ENCODE data around the gene IQCE.
"Not testable (repeated sequence)": the region's sequence is repeated elsewhere in the genome, so short reads cannot be mapped to it uniquely, and the experiment has no call there.

The IQCE gene

DNA sequence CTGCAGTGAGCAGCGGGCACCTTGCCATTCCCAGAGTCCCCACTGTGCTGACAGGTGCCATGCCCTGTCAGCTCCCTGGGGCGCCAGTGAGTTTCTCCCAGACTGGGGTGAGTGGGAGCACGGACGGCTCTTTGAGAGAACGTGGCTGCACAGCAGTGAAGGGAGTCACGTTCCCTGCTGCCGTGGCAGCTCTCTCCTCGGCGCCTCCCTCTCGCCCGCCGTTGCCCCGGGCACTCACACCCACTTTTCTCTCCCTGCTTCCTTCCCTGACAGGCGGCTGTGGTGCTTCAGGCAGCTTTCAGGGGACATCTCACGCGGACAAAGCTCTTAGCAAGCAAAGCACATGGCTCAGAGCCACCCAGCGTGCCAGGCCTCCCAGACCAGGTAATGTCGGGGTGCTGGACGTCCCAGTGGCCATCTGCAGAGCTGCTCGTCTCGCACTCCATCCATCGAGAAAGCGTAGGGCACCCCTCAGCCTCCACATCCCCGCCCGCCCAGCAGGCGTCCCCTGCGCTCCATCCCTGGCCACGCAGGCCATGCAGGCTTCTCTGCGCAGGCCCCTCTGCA lies 45.9 kb downstream of the IQCE start:
- DNase-seq = no peak

DNA sequence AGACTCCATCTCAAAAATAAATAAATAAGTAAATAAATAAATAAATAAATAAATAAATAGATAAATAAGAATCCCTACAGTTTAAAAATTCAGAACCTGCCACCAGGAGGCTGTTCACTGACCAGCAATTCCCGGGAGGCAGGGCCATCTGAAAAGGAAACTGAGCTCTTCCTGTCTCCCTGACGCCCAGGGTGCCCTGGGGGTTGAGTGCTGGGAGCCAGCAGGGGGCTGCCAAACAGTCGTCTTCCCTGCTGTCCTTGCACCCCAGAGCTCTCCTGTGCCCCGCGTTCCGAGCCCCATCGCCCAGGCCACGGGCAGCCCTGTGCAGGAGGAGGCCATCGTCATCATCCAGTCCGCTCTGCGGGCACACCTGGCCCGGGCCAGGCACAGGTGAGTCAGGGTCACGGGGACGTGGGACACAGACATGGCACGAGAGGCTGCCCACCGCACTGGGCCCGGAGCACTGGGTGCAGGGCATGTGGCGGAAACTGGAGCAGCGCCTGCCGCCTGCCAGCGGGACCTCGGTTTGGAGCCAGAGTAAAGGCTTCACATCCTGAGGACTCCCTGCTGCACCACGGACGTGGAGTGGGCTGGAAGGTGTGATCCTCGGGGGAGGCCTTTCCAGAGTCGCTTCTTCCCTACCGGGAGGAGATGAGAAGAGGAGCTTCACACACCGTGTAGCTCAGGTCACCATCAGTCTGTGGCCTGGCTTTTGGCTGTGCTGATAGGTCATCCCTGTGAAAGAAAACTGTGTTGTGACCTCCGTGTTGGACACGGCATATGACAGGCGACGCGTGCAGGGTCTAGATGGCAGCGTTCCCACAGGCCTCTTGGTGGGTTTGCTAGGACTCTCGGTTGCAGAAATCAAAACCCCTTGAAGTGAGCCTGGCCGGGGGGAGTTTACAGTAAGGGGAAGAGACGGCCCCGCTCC lies 47.1 kb downstream of the IQCE start:
- DNase-seq = no peak

GRCh38 chr7:2606539-2606936 lies 47.8 kb downstream of the IQCE start:
- DNase-seq = no peak

GRCh38 chr7:2607122-2607922 lies 48.5 kb downstream of the IQCE start:
- no peak for DNase-seq

DNA sequence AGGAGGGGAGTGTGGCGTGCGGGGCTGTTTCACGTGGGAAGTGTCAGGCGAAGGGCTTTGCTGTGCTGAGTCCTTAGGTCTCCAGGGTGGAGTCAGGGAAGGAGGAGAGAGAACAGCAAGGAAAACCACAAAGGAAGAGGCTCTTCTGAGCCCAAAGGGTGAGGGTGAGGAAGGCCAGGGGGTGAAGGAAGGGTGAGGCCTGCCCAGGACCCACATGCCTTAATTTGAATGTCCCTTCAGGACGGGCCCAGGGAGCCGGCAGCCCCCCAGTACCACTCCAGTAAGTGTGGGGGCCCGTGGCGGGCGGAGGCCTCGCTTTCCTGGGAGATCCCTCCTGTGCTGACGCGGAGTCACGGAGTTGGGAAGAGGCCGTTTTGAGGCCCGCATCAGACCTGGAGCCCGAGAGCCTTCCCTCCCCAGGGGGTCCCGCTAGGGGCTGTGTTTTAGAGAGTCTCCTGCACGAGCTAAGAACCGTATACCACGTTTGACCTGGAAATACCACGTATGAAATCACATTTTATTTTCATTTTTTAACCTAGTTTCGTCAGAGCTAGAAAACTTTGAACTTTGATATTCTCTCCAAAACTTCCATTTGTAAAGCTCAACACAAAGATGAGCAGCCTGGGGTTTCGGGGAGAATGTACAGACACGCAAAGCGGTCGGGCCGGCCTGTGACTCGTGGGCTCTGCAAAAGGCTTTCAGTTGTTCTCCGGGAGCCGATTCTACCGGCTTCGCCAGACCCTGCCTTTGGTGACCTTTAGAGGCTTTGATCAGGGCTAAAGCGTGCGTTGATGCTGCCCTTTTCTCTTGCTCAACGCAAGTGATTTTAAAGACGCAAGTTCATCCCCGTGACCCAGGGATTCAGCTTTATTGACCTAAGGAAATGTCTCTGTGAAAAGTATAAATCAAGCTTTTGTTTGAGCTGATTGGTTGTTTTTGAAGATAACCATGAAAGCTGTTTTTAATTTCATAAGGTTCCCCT lies 49.4 kb downstream of the IQCE start:
- DNase-seq = no peak

DNA sequence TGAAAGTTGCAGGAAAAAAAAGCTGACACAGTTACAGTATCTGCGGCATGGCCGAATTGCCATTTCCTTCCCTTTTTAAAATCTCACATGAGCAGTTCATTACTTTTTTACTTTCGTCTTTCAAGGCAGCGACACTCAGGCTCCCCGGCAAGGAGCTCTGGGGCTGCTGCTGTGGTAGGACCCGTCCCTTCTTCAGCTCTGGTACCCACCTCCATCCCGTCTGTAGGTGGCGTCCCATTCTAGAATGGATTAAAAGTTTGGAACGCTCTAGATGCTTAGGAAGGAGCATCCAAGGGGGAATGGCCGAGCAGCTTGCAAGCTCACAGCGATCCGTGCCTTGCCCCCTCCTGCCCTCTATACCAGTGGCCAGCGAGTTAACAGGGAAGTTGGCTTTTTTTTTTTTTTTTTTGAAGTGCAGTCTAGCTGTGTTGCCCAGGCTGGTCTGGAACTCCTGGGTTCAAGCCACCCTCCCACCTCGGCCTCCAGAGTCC lies 50.2 kb downstream of the IQCE start:
- DNase-seq = no peak

DNA sequence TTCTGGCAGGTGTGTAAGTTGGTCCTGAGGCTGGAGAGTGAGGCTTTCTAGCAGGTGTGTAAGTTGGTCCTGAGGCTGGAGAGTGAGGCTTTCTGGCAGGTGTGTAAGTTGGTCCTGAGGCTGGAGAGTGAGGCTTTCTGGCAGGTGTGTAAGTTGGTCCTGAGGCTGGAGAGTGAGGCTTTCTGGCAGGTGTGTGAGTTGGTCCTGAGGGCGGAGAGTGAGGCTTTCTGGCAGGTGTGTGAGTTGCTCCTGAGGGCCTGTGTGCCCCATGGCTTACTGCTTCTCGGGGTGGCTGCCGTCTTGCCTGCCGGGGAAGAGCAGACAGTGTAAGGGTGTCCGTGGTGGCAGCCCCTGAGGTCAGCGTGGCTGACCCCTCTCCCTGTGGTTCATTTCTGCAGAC lies 50.9 kb downstream of the IQCE start:
- DNase-seq = not testable (repeated sequence)

- DNase-seq = no peak
These were observed 51.7 kb downstream of the IQCE start for GRCh38 chr7:2610466-2610865.

DNA sequence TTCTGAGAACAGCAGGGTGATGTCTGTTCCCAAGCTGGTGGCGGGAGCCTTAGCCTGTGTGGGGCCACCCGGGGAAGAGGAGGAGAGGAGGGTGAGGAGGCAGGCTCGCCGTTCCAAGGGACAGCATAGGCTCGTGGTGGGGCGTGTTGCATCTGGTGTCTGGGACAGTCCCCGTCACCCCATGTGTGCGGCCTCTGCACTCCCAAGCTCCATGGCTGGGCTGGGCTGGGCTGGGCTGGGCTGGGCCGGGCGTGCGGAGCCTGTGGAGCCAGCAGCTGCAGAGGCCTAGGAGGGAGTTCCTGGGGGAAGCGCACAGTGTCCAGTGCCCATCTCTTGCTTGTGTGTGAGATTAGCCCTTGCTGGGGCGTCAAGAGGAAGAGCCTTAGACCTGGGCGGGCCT lies 52.1 kb downstream of the IQCE start:
- no peak for DNase-seq

DNA sequence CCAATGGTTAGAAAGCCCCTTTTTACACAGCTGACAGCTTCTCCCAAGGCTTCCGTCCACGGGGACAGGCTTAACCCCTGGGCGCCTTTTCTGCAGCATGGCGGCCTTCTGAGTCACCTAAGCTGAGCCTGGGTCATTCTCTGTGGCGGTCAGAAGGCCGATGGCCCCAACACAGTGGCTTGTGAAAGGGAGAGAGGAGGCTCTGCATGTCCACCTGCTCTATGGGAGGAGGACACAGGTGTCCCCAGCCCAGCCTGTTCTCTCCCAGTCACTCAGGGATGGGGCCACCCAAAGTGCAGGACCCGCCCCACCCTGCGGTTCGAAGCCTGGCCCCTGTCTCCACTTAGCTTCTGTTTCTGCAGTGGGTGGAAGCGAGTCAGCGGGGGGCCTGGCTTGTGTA lies 52.6 kb downstream of the IQCE start:
- no peak for DNase-seq

DNA sequence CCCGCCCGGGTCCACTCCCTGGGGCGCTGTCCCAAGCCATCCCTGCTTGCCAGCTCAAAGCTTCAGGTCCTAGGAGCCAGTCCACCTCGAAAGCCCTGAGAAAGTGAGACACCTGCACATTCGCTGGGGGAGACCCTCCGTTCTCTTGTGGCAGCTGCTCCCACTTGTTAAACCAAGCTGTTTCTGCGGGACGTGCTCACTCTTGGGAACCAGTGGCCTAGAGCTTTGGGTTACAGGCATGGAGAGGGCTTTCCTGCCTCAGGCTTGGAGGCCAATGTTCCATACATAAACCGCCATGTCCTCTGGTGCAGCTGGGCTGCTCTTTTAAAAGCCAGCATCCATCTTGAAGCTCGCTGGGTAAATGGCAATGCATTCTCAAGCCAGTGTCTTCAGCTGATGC lies 53.1 kb downstream of the IQCE start:
- DNase-seq = no peak

- no peak for DNase-seq
These were observed 53.8 kb downstream of the IQCE start for GRCh38 chr7:2612445-2613097.

DNA sequence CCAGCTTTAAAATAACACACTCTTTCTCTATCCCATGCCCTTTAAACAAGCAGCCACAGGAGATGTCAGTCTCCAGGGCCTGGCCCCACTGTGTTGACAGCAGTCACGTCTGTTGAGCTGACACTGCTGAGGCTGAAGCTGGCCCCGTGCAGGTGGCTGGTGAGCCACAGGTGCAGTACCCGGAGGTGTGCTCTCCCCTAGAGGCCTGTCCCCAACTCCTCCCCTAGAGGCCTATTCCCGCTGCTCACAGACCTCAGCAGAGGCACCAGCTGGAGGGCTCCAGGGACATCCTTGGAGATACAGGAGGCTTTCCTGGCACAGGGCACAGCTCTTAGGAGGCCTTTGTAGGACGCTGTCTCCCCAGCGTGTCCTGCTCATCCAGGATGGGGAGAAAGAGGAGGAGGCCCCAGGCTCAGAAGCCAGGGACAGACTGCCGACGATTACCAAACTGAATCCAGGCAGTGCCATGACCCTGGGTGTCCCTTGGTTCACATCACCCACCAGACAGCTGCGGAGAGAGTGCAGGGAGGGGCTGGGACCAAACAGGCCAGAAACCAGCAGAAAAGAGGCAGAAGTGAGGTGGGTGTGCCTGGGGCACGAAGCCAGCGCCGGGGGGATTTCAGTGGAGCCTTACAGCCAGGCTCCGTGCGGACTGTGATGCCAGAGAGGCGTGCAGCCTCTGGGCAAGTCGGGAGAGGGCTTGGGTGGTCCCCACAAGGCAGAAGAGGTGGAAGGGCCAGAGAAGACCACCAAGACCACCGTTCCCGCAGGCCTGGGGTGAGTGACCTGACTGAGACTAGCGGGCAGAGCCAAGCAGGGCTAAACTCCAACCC lies 54.5 kb downstream of the IQCE start:
- DNase-seq = no peak

DNA sequence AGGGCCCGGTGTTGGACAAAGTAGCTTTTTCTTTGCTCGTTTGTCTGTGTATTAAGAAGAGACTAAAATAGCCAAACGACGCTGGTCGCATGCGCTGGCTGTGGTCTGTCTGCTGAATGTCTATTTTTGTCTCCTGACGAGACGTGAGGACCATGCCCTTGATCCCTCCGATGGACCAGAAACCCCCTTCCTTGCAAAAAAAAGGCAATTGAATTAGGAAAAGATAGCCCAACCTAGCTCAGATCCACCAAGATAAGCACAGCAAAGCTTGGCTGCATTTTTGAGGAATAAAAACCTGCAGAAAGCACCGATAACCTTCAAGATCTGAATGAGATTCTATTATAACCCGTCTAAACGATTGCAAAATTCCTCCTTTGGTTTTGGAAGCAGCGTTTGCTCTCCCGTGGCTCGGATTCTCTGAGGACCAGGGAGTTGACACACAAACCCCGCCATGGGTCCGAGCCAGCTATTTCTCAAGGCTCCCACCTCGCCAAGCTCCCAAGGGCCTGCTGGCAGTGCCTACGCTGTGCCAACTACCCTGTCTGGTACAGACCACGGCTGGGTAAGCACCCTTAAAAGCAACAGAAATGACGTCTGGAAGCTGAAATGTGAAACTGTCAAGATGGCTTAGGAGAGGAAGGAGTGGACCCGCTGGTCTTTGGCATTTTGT lies 55.3 kb downstream of the IQCE start:
- peak; percentile 3 for DNase-seq

- no peak for DNase-seq
These were observed 56.0 kb downstream of the IQCE start for GRCh38 chr7:2614631-2615330.

DNA sequence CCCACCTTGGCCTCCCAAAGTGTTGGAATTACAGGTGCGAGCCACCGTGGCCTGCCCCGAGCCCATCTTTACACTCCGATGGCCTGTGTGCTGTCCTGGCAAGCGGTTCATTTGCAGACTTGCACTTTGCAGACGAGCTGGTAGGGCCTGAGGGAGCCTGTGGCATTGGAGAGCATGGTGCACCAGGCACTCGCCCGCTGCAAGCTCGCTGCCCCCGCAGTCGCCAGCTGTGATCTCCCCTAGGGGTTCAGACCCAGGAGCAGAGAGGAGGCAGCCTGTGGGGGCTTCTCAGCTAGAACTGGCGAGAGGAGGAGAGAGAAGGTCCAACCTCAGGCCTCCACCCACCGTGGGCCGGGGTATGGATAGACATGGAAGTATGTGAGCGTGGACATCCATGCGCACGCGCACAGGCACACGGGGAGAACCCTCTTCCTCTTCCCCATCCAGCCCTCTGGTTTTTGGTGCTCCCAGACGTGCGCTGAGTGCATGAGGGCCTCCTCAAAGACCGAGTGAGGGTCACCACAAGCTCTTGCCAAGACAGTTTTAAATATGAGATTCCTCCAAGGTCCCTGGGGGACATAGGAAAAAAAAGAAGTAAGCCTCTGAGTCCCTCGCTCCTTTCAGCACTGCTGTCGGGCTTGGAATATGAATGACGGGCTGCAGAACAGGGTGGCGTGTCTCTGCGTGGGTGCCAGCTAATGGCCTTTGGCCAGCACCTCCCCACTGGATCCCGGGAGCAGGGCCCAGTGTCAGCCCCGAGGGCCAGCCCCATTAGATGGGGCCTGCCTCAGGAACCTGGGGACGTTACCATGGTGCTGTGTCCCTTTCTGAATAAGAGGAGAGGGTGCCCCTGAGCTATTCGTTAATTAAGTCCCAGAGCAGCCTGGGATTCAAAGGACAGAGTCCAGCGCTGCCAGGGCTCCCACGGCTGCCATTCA lies 57.9 kb downstream of the IQCE start:
- DNase-seq = no peak

GRCh38 chr7:2617325-2617905 lies 58.6 kb downstream of the IQCE start:
- no peak for DNase-seq

- DNase-seq = peak; percentile 10
These were observed 60.3 kb downstream of the IQCE start for GRCh38 chr7:2619116-2619515.
